HEK293T (cell line): ENCODE data around the gene NCOA6.

Source experiments
- ARNT ChIP-seq: fragments of 450-650 bp; IDR thresholded peaks from 2 replicates; pipeline ENCODE4 v1.6.1; 2017; ENCODE audit warnings: mild to moderate bottlenecking
- BHLHE40 ChIP-seq: fragments of 450-650 bp; IDR thresholded peaks from 2 replicates; pipeline ENCODE4 v1.6.1; 2016; ENCODE audit warnings: mild to moderate bottlenecking, moderate library complexity, borderline replicate concordance
- ELF4 ChIP-seq: fragments of 450-650 bp; IDR thresholded peaks from 2 replicates; pipeline ENCODE4 v1.6.1; 2017; ENCODE audit warnings: antibody characterized with exemption
- FOXA1 ChIP-seq: fragments of 450-650 bp; IDR thresholded peaks from 2 replicates; pipeline ENCODE4 v1.6.1; 2016; ENCODE audit warnings: mild to moderate bottlenecking
- FOXK2 ChIP-seq: fragments of 450-650 bp; IDR thresholded peaks from 2 replicates; pipeline ENCODE4 v1.6.1; 2016; ENCODE audit warnings: mild to moderate bottlenecking
- L3MBTL2 ChIP-seq: fragments of 450-650 bp; conservative IDR thresholded peaks from 2 replicates; pipeline ENCODE4 v1.6.1; 2016; ENCODE audit warnings: mild to moderate bottlenecking
- SUZ12 ChIP-seq: fragments of 450-650 bp; IDR thresholded peaks from 2 replicates; pipeline ENCODE4 v1.6.1; 2016; ENCODE audit warnings: mild to moderate bottlenecking
- TARDBP ChIP-seq: fragments of 450-650 bp; IDR thresholded peaks from 2 replicates; pipeline ENCODE4 v1.6.1; 2016
- TF ChIP-seq, protein P1 (sequence below): fragments of 450-650 bp; IDR thresholded peaks from 2 replicates; pipeline ENCODE4 v1.6.1; 2016

DNA sequence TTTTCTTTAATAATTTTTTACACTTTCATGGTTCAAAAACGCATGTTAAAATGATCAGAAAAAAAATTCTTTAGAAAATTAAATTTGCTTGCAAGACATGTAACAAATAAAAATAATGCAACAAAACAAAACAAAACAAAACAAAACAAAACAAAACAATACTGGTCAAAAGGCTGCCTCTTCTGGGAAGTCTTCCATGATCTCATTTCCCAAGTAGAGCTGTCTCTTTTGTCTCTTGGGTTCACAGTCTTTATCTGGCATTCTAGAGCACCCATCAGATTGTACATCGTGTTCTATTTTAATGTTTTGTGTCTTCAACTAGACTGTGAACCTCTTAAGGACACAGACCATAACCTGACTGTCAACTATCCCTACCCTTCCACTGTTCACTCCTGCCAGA lies 96.0 kb downstream of the NCOA6 start:
- TF ChIP-seq FOXK2 (no peak), L3MBTL2 (no peak), FOXA1 (no peak), BHLHE40 (no peak), ELF4 (no peak), ARNT (no peak), TARDBP (no peak), SUZ12 (no peak)
- TF ChIP-seq, protein P1, sequence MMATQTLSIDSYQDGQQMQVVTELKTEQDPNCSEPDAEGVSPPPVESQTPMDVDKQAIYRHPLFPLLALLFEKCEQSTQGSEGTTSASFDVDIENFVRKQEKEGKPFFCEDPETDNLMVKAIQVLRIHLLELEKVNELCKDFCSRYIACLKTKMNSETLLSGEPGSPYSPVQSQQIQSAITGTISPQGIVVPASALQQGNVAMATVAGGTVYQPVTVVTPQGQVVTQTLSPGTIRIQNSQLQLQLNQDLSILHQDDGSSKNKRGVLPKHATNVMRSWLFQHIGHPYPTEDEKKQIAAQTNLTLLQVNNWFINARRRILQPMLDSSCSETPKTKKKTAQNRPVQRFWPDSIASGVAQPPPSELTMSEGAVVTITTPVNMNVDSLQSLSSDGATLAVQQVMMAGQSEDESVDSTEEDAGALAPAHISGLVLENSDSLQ, result no peak
